Keratinocyte (primary cell): ENCODE measurements around the gene MDM4. TPM values are rescaled to one million over a fixed set of nuclear protein-coding genes. Genes with fewer than 3 reads are reported as not detected.

ENCODE experiments used
- DNase-seq: peaks from one replicate; pipeline ENCODE4 v3.0.0-alpha.2; 2011; ENCODE audit warnings: low read depth, missing footprints, low spot score
- FAIRE-seq: peaks from 2 replicates; lab custom pipeline; 2011; peaks lifted over from hg19 to GRCh38; lab: Jason Lieb, UNC
- H2AFZ ChIP-seq: 2 replicates; pipeline ENCODE4 v1.6.0; 2012; ENCODE audit warnings: low read length, control low read depth, inconsistent platforms; ENCODE audit not compliant: control insufficient read depth
- H3K27ac ChIP-seq: 2 replicates; pipeline ENCODE4 v1.5.1; 2011; ENCODE audit warnings: low read length; ENCODE audit not compliant: control insufficient read depth, insufficient read depth
- H3K27me3 ChIP-seq: 3 replicates; pipeline ENCODE4 v1.6.0; 2011; ENCODE audit warnings: low read length; ENCODE audit not compliant: control insufficient read depth, insufficient read depth; ENCODE audit errors: extremely low read depth
- H3K36me3 ChIP-seq, 2 experiments: 2 replicates in 1 of 2; 3 replicates in 1 of 2; pipeline ENCODE4 v1.5.1; 2011; ENCODE audit warnings: low read length in 2 of 2, mild to moderate bottlenecking in 1 of 2; ENCODE audit not compliant: control insufficient read depth in 2 of 2, insufficient read depth in 2 of 2; ENCODE audit errors: extremely low read depth in 1 of 2
- H3K4me1 ChIP-seq: 3 replicates; pipeline ENCODE4 v1.5.1; 2011; ENCODE audit warnings: low read length; ENCODE audit not compliant: control insufficient read depth, insufficient read depth; ENCODE audit errors: extremely low read depth
- H3K4me2 ChIP-seq: 3 replicates; pipeline ENCODE4 v1.6.0; 2011; ENCODE audit warnings: low read depth, low read length; ENCODE audit not compliant: control insufficient read depth, insufficient read depth; ENCODE audit errors: extremely low read depth
- H3K4me3 ChIP-seq, 3 experiments: fragments of 200-600 bp in 1 of 3; sonication (generic) in 1 of 3; 2 replicates in 2 of 3; 3 replicates in 1 of 3; pipeline ENCODE4 v1.5.1; 2011 to 2016; ENCODE audit warnings: low read length in 3 of 3, mild to moderate bottlenecking in 3 of 3, control low read depth in 2 of 3, inconsistent platforms in 1 of 3, low read depth in 1 of 3, mixed read lengths in 1 of 3, mixed run types in 1 of 3, moderate library complexity in 1 of 3; ENCODE audit not compliant: control insufficient read depth in 2 of 3, insufficient read depth in 2 of 3; ENCODE audit errors: extremely low read depth in 1 of 3
- H3K79me2 ChIP-seq: 2 replicates; pipeline ENCODE4 v1.6.0; 2012; ENCODE audit warnings: low read length; ENCODE audit not compliant: control insufficient read depth, insufficient read depth
- H3K9ac ChIP-seq: 3 replicates; pipeline ENCODE4 v1.6.0; 2011; ENCODE audit warnings: low read length; ENCODE audit not compliant: control insufficient read depth, insufficient read depth; ENCODE audit errors: extremely low read depth
- H3K9me1 ChIP-seq: 3 replicates; pipeline ENCODE4 v1.6.0; 2011; ENCODE audit warnings: low read length; ENCODE audit not compliant: control insufficient read depth, insufficient read depth; ENCODE audit errors: extremely low read depth
- H3K9me3 ChIP-seq: 2 replicates; pipeline ENCODE4 v1.5.1; 2012; ENCODE audit warnings: low read depth, low read length; ENCODE audit not compliant: control insufficient read depth
- H4K20me1 ChIP-seq: 3 replicates; pipeline ENCODE4 v1.6.0; 2011; ENCODE audit warnings: low read length; ENCODE audit not compliant: control insufficient read depth, insufficient read depth; ENCODE audit errors: extremely low read depth
- CTCF ChIP-seq, 3 experiments: IDR thresholded peaks in 1 of 3; conservative IDR thresholded peaks in 1 of 3; optimal IDR thresholded peaks in 1 of 3; 2 replicates in 2 of 3; 3 replicates in 1 of 3; pipeline versions ENCODE3 to v1.5.1; 2011; ENCODE audit warnings: low read length in 3 of 3, mild to moderate bottlenecking in 3 of 3, moderate library complexity in 2 of 3, control low read depth in 1 of 3, inconsistent platforms in 1 of 3; ENCODE audit not compliant: insufficient read depth in 2 of 3; ENCODE audit errors: extremely low read depth in 1 of 3
- EZH2 ChIP-seq: IDR thresholded peaks from one replicate; pipeline ENCODE4 v1.6.1; 2012; ENCODE audit warnings: inconsistent platforms, mild to moderate bottlenecking, low read length, moderate library complexity
- dilution Hi-C: fragments of 300-500 bp; cut with MboI; formaldehyde crosslinking; loops from one replicate; pipeline ENCODE4 v1.7.0; 2020; ENCODE audit warnings: low sequenced_read_pairs; ENCODE audit not compliant: extremely low pct_ligation_motif_present
- polyA plus RNA-seq, 5 experiments: library from polyadenylated mRNA; depleted of rRNA in 3 of 5; stranded (reverse) in 3 of 5; stranded (forward) in 1 of 5; unstranded in 1 of 5; fragments of >200 nt; gene quantifications; 1 replicate in 1 of 5; 2 replicates in 3 of 5; 3 replicates in 1 of 5; pipeline versions ENCODE4 v1.2.1 to v1.2.3, GENCODE V29; 2011 to 2012; ENCODE audit warnings: missing spikeins in 2 of 5, low read depth in 1 of 5, low replicate concordance in 1 of 5

MDM4 gene
- polyA plus RNA-seq, 1 donor (not counting 4 experiments of a cell fraction or from before 2014, with no cell fraction given) = 17.8 TPM

- peak overlapping the region; percentile 74 for H3K9ac ChIP-seq
- TF ChIP-seq EZH2 (no peak), CTCF (optimal IDR thresholded peaks at IDR 0.05 in 1 of 3, IDR thresholded peaks at IDR 0.05 in 1 of 3, conservative IDR thresholded peaks at IDR 0.05 in 1 of 3; ENCODE audit: extremely low read depth in 1 of 3, insufficient read depth in 2 of 3, low read length in 3 of 3) (no peak)
- H4K20me1 ChIP-seq = no peaks in the 10 kb centered on the region
- H2AFZ ChIP-seq = peak overlapping the region; percentile 96
- no peak for FAIRE-seq
- peak overlapping the region; percentile 99 for H3K4me2 ChIP-seq
- peaks cover 15% of the 10 kb centered on the region for H3K4me1 ChIP-seq
- H3K9me1 ChIP-seq = no peaks in the 10 kb centered on the region
- dilution Hi-C loops = no loop called here
- no peak for DNase-seq
- no peak overlapping the region for H3K27ac ChIP-seq
- H3K27me3 ChIP-seq = no peaks in the 10 kb centered on the region
- H3K79me2 ChIP-seq = no peaks in the 10 kb centered on the region
- H3K4me3 ChIP-seq = peak overlapping the region; percentile 72 to 86 (median 85)
- H3K9me3 ChIP-seq = no peaks in the 10 kb centered on the region
- H3K36me3 ChIP-seq = no peaks in the 10 kb centered on the region
These were observed 22.8 kb upstream of the MDM4 start for GRCh38 chr1:204493145-204493983.

DNA sequence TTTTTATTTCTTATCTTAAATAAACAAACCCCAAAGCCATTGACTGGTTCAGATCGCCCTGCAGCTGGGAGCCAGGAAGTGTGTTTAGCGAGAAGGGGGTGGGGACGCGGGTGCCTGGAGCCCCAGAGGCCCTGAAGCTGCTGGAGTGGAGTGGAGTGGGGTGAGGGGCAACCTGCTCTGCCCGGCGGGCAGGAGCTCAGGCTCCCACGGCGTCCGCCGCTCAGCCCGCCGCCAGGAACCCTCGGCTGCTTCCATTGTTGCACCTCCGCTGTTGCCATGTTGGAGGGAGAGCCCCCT, 22.3 kb upstream of the MDM4 start:
- Histone ChIP-seq H3K9ac (peak overlapping the region; percentile 74), H3K27me3 (no peaks in the 10 kb centered on the region), H3K4me2 (peak overlapping the region; percentile 99), H2AFZ (peak overlapping the region; percentile 96), H3K79me2 (no peaks in the 10 kb centered on the region), H3K9me1 (no peaks in the 10 kb centered on the region), H3K27ac (no peak overlapping the region), H3K9me3 (no peaks in the 10 kb centered on the region), H3K4me1 (peaks cover 15% of the 10 kb centered on the region), H4K20me1 (no peaks in the 10 kb centered on the region), H3K4me3 (peak overlapping the region; percentile 72 to 86 (median 85)), H3K36me3 (no peaks in the 10 kb centered on the region)
- DNase-seq (no peak), FAIRE-seq (no peak)
- TF ChIP-seq EZH2 = no peak
- no peak for TF ChIP-seq CTCF (optimal IDR thresholded peaks at IDR 0.05 in 1 of 3, IDR thresholded peaks at IDR 0.05 in 1 of 3, conservative IDR thresholded peaks at IDR 0.05 in 1 of 3; ENCODE audit: extremely low read depth in 1 of 3, insufficient read depth in 2 of 3, low read length in 3 of 3)
- dilution Hi-C loops = no loop called here
